HG03060 (cell line): ENCODE results near the gene COL6A3.
"Not testable (repeated sequence)": the region's sequence is repeated elsewhere in the genome, so short reads cannot be mapped to it uniquely, and the experiment has no call there.

Source experiments
- ATAC-seq: cut with Tn5 transposase; IDR thresholded peaks from one replicate; pipeline ENCODE4 v1.9.1; 2021; ENCODE audit warnings: low read depth, moderate number of reproducible peaks; ENCODE audit not compliant: unreplicated experiment

Gene COL6A3

DNA sequence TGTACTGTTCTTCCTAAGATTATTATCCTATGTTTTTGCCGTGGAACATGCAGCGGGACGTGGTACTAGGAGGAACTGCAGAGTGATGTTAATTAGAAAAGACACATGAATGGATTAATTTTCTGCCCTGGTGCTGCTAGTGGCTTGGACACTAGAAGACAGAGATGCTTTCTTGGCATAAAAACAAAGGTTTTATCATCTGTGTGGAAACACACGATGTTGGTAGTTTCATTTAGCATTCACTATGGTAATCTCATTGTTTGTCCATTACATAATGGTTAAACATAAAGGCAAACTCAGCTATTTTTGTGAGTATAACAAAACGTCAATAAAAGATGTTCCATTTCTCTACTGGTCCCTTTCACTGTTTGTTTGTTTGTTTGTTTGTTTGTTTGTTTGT lies 22.8 kb downstream of the COL6A3 start:
- no peak for ATAC-seq

DNA sequence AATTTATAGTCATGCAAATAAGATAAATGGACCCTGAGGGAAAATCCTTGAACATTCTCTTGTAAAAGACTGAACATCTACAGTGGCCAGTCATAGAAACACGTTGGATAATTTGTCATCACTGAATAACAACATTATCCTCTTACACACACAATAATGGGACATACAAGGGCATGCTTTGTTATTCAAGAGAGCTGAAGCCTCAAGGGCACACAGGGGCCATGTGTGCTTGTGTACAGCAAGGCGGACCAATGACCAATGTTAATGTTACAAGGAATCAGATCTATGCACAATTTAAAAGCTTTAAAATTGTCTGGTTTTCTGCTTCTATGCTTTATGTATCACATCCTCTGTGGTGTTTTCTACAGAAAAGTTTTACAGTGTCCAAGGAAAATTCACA lies 23.7 kb downstream of the COL6A3 start:
- ATAC-seq: no peak

DNA sequence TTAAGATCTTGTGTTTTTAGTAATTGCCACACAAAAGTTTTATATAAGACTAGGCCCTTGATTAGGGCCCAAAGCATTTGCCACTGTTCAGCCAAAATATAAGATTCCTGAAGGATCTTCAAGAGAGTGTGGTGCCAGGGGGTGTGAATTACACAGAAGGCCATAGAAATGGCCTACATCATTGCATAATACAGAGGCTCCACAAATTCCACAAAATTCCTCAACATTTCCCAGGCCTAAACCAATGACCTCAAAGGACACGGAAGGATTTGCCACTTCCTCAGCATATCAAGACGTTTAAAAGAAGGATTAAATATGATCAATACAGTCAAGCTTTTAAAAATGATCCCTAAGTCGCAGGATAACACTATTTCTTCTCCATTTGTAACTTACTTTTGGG lies 24.1 kb downstream of the COL6A3 start:
- no peak for ATAC-seq

DNA sequence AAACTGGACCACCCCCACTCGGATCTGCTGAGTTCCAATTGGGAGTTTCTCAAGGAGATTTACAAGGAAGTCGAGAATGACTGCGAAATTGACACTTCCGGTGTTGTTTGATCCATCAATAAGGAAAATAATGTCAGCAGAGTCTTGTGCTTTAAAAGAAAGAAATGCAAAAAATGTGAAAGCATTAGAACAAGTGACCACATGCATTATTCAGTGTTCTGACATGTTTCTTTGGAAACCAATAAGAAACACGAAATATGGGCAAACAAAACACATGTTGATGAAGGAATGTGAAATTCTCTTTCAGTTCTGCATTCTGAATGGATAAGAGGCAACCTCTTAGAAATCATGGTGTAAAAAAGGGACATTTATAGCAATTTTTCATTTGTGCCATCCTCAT lies 25.9 kb downstream of the COL6A3 start:
- no peak for ATAC-seq

DNA sequence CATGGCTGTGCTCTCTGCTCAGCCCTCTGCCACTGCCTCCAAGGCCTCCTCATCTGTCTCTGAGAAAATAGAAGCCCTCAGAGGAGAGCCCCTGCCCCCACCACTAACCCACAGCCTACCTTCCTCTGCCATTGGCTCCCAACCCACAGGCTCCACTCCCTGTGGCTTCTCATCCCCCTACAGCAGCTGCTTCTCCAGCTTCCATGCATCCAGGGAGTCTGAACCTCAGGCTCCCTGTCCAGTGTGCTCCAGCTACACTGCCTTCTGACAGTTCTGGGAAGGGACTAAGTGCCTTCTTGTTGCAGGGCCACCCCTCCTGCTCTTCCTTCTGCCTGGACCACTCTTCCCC lies 29.3 kb downstream of the COL6A3 start:
- ATAC-seq: no peak

DNA sequence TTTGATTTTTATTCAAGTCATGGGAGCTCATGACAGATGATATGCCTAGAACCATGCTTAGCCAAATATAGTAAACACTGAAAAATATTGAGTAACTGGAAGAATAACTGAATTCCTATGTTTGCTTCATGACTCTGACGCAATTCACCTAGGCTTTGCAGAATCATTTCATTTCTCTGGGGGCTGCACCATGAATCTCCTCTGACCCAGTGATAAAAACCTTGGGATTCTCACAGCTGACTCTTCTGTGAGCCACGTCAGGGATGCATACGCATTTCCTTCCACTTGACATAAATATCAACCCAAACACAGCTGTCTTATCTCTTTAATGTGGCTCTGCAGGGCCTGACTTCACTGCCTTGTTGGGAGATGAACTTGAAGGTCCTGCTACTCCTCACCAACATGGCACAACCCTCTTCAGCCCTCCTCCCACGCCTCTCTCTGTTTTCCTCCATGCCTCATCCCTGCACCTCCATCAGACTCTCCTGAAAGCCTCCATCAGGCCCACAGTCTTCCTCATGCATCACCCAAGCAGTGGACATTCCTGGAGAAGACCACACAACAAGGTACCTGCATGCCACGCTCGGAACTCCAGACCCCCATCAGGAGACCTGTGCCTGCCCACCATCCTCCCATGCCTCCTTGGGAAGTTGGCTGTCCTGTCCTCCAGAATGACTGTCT lies 29.8 kb downstream of the COL6A3 start:
- no peak for ATAC-seq

DNA sequence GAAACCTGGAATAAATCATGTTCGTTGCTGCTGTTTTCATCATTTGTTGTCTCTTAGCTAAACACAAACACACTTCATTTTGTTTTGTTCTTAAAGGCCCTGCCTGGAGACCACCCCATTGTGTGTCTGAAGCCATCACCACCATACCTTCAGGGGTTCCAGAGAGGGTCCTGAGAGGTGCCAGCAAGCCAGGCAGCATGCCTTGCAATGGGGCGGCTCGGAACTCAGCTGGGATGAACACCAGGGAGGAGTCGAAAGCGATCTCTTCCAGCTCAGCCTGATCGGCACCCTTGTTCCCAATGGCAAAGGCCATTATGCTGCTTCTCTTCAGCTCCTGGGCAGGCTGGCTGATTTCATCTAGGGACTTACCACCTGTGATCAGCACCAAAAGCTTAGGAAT lies 33.2 kb downstream of the COL6A3 start:
- no peak for ATAC-seq

DNA sequence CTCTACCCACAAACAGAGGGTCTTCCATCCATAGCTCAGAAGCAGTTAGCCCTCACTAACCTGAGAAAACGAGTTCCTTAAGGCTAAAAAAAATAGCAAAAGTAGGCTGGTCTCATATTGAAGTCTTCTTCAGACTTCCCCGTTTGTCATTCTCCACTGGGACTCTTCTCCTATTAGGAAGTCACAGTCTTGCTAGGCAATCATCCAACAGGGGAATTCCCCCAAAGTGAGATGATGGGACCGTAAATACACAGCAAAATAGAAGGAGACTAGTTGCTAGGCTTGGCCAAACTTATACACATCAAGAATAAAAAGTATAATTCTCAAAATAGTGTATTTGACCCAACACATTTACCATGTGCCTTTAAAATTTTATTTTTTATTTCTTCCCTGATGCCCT lies 34.3 kb downstream of the COL6A3 start:
- no peak for ATAC-seq

DNA sequence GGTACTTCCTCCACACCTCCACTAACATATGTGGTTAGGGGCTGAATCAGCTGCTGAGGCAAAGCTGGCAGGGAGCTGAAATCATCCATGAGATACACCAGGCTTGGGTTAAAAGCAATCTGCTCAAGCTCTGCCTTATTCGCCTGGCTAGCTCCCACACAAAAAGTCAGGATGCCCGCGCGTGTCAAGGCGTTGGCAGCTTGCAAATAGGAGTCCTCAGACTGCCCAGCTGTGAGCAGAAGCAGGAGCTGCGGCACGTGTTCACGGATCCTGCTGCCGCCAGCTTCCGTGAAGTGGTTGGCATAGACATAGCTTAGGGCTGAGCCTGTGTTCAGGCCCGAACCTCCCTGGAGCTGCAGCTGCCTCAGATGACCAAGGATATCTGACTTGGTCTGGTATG lies 35.3 kb downstream of the COL6A3 start:
- no peak for ATAC-seq

DNA sequence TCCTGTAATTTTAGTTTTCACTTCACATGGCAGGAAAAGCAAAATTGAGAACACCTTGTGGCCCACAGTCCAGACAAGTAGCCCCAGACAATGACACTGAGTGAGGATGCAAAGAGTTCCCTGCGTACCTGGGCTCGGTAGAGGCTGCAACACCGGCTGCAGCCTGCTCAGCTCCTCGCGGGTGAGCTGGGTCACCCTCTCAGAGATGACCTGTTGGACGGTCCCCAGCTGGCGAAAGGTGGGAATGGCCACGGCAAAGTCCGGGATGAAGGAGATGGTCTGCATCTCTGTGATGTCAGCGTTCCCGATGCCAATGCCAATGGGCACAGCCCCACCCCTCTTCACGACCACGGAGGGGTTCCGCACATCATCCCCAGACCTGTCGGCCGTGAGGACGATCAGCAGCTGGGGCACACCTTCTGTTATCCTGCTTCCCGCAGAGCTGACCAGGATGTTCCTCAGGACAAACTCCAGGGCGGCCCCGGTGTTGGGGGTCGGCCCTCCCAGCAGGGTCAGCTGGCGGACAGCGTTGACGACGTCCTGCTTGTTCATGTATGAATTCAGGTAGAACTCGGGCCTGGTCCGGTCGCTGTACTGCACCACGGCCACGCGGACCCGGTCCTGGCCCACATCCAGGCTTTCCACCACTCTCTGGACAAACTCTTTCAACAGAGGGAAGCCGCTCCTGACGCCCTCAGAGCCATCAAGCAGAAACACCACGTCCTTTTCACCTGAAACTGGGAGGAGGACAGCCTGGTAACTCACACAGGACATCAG lies 39.5 kb downstream of the COL6A3 start:
- ATAC-seq: no peak

DNA sequence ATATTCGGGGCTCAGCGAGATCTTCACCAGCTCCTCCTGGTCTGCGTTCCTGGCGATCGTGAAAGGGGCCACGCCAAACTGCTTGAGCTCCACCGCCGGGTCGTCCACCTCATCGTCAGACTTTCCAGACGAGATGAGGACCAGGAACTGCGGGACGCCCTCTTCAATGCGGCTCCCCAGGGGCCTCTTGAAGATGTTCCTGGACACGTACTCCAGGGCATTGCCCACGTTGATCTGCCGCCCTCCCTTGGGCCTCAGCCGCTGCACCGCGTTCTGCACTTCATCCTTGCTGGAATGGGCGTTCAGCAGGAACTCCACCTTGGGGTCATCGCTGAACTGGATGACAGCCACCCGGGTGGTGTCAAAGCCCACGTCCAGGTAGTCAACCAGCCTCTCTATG lies 42.1 kb downstream of the COL6A3 start:
- ATAC-seq: no peak

DNA sequence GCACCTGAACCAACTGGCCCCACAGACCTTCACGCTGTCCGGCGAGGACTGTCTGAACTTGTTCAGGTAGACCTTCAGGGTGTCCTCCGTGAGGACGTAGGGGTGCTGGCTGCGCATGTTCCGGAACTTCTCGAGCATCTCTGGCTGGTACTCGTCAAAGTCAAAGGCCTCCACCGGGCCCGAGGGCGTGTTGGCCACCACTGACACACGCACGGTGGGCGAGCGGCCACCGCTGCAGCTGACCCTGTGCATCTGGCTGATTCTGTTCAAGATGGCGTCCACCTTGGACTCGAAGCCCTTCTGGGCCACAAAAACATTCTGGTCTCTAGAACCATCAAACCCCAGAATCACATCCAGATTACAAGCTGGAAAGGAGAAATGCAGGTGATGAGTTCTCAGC lies 48.3 kb downstream of the COL6A3 start:
- no peak for ATAC-seq

DNA sequence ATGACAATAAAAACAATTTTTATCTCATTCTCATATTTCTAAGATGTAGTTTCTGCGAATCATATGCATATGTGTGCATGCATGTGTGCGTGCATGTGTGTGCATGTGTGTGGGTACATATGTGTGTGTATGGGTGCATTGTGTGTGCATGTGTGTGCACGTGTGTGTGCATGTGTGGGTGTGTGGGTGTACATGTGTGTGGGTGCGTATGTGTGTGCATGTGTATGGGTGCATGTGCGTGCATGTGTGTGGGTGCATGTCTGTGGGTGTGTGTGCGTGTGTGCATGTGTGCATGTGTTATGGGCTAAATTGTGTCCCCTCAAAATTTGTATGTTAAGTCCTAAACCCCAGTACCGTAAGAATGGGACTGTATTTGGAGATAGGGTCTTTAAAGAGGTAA lies 49.3 kb downstream of the COL6A3 start:
- ATAC-seq: no peak

DNA sequence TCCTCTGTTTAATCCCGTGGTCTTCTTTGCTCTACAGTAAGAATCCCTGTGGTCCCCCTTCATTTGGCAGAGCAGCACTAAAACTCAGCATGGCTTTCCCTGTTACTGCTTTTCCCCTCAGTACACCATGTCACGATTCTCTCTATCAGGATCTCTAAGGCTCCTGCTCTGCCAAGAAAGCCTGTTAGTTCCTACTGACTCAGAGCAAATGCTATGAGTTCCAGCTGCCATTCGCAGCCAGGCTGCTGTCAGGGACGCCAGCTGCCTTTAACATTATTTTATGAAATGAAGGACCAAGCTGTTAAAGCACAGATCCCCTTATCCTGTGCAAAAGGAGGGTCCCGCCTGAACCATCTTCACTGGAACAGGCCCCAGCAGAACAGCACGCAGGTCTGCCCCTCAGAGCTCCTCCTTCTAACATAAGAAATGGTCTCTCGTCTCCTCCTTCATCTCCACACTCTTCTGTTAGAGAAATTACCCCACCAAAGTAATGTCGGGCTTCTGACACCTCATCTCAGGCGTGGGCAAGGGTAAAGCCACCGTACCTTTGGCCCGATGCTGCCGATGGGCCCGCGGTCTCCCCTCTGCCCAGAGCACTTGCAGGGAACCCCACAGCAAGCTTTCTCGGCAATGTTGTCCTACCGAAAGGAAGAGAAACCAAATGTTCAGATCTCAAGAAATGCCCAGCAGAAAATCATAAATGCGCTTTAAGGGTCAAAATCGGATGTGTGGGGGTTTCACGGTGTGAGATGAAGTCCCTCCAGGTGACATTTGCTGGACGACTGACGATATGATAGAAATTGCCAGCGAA lies 52.6 kb downstream of the COL6A3 start:
- ATAC-seq: no peak

DNA sequence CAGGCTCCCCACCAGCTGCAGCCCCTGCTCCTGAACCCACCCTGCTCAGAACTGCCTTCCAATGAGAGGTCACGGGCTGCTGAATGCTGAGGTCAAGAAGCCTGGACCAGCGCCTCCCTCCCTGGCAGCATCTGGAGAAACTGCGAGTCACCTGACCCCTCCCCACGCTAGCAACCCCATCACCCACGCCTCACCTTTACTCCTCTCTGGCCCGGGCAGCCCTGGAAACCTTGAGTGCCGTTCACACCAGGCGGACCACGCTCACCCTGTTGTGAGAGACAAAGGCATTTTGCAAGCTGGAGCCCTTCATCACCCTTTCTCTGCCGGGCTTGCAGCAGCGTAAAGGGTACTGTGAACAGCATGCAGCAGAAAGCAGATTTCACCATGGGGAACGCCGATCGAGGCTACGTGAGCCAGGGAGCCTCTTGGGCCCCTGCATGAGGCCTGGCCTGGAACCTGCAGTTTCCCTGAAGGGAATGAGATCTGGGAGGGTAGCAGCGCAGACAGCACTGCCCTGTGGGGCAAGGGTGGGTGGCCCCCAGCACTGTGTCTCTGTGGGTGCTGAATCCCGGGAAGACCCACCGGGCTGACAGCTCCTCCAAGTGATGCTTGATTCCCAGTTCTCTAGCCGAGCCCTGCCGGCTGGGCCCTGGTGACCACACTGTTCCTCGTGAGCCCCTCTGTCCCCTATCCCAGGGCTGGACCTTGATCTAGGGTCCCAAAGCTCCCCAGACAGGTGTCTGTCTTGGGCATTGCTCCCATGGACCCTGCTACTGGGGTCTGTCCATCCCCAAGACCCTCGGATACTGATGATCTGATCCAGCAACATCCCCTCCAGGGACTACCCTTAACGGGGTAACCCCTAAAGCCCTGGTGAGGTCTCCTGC lies 53.8 kb downstream of the COL6A3 start:
- ATAC-seq: no peak

DNA sequence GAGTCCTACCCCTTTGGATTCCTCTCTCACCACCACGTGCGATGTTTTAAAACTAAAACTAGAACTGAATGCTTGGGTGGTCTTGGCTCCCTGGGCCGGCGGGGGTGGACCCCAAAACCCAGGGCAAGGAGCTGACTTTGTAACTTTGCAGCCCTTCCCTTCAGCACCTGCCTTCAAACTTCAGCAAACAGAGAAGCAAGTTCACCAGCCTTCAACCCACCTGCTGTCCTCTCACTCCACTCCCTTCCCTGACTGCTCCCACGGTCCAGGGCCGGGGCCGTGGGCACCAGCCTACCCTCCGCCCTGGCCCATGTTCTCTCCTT lies 54.5 kb downstream of the COL6A3 start:
- no peak for ATAC-seq

DNA sequence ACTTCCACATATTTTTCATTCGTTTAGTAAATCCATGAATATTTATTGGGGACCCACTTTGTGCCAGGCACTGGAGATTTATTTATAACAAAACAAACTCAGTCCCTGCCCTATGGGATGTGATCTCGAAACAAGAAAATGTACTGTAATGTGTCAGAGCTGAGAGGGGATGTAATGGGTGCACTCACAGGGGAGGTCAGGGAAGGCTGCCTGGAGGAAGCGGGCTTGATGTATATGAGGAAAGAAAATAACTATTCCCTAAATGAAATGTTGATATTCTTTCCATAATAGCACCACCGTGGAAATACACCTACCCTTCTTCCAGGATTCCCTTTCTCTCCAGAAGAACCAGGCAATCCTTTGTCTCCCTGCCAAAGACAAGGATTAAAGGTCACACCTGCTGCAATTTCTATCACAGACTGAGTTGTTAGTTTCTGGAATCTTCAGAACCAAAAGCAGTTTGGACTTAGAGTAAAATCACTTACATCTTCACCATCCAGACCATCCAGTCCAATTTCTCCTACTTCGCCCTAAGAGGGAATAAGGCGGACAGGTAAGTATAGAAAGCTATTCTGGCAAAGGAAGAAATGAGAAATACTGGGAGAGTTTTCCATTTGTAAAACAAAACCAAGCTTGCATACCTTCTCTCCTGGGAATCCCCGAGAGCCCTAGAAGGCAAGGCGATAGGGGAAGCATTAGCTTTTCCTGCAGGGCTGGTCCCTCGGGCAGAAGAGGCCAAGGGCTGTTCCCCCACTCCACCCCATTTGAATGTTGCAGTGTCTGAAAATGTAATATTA lies 55.0 kb downstream of the COL6A3 start:
- no peak for ATAC-seq

DNA sequence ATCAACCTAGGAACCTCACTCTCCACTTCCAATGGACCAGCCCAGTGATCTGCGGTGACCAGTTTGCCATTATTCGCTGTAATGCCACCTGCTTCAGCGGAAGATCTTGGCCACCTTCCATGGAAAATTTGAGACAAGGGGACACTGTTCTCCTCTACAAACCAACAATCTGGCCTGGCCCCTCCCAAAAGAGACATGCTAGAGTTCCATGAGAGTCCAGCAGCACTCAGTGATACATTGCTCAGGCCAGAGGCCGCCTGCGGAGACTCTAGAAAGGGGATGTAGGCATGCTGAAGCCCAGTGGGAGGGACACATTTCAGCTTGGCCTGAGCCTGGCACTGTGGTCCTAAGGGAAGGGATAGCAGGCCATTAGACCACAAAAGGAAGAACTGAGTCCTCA lies 58.3 kb downstream of the COL6A3 start:
- ATAC-seq: no peak

DNA sequence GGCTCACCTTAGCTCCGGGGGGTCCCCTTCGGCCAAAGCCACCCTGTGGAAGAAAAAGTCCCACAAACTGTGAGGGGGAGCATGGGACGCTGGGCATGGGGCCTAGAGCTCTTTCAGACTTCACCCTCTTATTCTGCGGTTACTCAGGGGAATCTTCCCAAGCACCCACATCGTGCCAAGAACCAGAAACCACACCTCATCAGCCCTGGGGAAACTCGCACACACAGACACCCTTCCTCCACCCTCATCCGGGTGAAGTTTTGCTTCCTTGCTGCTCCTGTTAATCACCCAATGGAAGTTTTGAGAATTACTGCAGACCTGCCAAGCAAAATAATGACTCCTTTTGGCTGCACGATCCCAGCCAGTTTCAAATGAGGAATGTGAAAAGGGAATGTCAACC lies 59.1 kb downstream of the COL6A3 start:
- no peak for ATAC-seq

DNA sequence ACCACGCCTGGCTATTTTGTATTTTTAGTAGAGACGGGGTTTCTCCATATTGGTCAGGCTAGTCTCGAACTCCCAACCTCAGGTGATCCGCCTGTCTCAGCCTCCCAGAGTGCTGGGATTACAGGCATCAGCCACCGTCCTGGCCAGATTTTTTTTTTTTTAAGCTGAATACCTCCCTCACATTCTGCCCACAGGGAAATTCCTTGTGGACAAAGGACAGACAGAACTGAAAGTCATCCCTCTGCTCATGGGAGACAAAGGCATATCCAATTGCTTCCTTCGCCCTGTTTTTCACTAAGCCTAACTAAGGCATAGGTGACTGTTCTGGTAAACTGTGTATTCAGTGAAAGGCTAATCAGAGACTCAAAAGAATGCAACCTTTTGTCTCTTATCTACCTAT lies 59.8 kb downstream of the COL6A3 start:
- ATAC-seq: not testable (repeated sequence)
